Cerebellar nuclear complex (tissue), 1 donor: ENCODE data around the gene MBLAC1.

Experiments used
- DNase-seq, 2 experiments: peaks; one replicate each; lab custom pipeline; 2025; lab: John Stamatoyannopoulos, UW

The MBLAC1 gene

GRCh38 chr7:100095704-100096103 is 31.1 kb upstream of the MBLAC1 start:
- DNase-seq = no peak

GRCh38 chr7:100098913-100099312 is 27.9 kb upstream of the MBLAC1 start:
- no peak for DNase-seq

GRCh38 chr7:100099452-100099851 is 27.3 kb upstream of the MBLAC1 start:
- DNase-seq = no peak

- peak in 1 of 2 experiments; percentile 52 for DNase-seq
These were observed 26.2 kb upstream of the MBLAC1 start for GRCh38 chr7:100100420-100101015.

- peak; percentile 89 to 97 for DNase-seq
These were observed 25.5 kb upstream of the MBLAC1 start, which contains the start of the genes AP4M1 and MCM7 for GRCh38 chr7:100101016-100101862. Gene AP4M1 (plus strand): TSS chr7:100101643. CDS start chr7:100101715, 72 bp downstream. Gene MCM7 (minus strand): TSS chr7:100101397. CDS start chr7:100101294, 103 bp downstream.

- no peak for DNase-seq
These were observed 23.6 kb upstream of the MBLAC1 start for GRCh38 chr7:100102950-100103840.

- no peak for DNase-seq
These were observed 21.2 kb upstream of the MBLAC1 start for GRCh38 chr7:100105534-100105933.

- DNase-seq = no peak
These were observed 20.1 kb upstream of the MBLAC1 start for GRCh38 chr7:100106633-100107032.

GRCh38 chr7:100107125-100107737 is 19.5 kb upstream of the MBLAC1 start:
- no peak for DNase-seq

- DNase-seq = no peak
These were observed 18.9 kb upstream of the MBLAC1 start for GRCh38 chr7:100107890-100108289.

- no peak for DNase-seq
These were observed 17.1 kb upstream of the MBLAC1 start for GRCh38 chr7:100109521-100110163.

GRCh38 chr7:100111156-100111555 is 15.6 kb upstream of the MBLAC1 start:
- DNase-seq = no peak

- no peak for DNase-seq
These were observed 14.9 kb upstream of the MBLAC1 start for GRCh38 chr7:100111914-100112313.

- DNase-seq = no peak
These were observed 11.7 kb upstream of the MBLAC1 start for GRCh38 chr7:100115026-100115425.

- DNase-seq = no peak
These were observed 8.2 kb upstream of the MBLAC1 start for GRCh38 chr7:100118388-100119071.

- peak; percentile 35 to 92 for DNase-seq
These were observed 7.4 kb upstream of the MBLAC1 start, which contains the start of the genes CNPY4 and TAF6 for GRCh38 chr7:100119072-100119969. Gene CNPY4 (plus strand): TSS chr7:100119634. CDS start chr7:100119745, 111 bp downstream. Gene TAF6 (minus strand): TSS chr7:100119358. CDS start chr7:100114209, 5,149 bp downstream.

- DNase-seq = peak in 1 of 2 experiments; percentile 81
These were observed 6.6 kb upstream of the MBLAC1 start for GRCh38 chr7:100119970-100120732.

- DNase-seq = no peak
These were observed 6.1 kb upstream of the MBLAC1 start for GRCh38 chr7:100120733-100121036.

GRCh38 chr7:100122067-100122466 is 4.7 kb upstream of the MBLAC1 start:
- no peak for DNase-seq
